HCT116 (cell line): ENCODE results near the gene HMX3. TPM values are rescaled to one million over a fixed set of nuclear protein-coding genes. Genes with fewer than 3 reads are reported as not detected.

Source experiments
- ATAC-seq: fragments of 200-7000 bp; cut with Tn5 transposase; 2 replicates; pipeline ENCODE4 v1.9.1; 2020; ENCODE audit warnings: mild to moderate bottlenecking, moderate library complexity
- BruUV-seq: library from RNA; stranded (reverse); fragments of 400-500 nt; replicated peaks from 2 replicates; lab custom pipeline; 2021; lab: Mats Ljungman, UMichigan
- CTCF ChIA-PET: fragments of 300-600 bp; sonication (Branson Sonifier 250); formaldehyde crosslinking; loops from one replicate; lab custom pipeline; 2021; ENCODE audit warnings: antibody characterized with exemption; lab: Charles Lee
- POLR2A ChIA-PET: fragments of 300-600, 350-600 bp; sonication (Branson Sonifier 250); formaldehyde crosslinking; loops from one replicate; lab custom pipeline; 2021; ENCODE audit warnings: antibody characterized with exemption; lab: Charles Lee
- RAD21 ChIA-PET, 2 experiments: fragments of 300-600 bp; sonication (Branson Sonifier 250); formaldehyde crosslinking; loops; one replicate each; lab custom pipeline; 2023; ENCODE audit warnings: low total read pairs in 2 of 2; ENCODE audit not compliant: uncharacterized antibody in 2 of 2, unreplicated experiment in 2 of 2, low non-redundant PET in 1 of 2; lab: Charles Lee
- DNase-seq: peaks from one replicate; pipeline ENCODE4 v3.0.0-alpha.2; 2010; ENCODE audit warnings: low read depth, low spot score
- H2AFZ ChIP-seq: fragments of 200-600 bp; shearing (Covaris generic), sonication (generic); 2 replicates; pipeline ENCODE4 v1.6.1; 2017; ENCODE audit warnings: low read depth, mixed run types, mixed read lengths, antibody characterized with exemption, low read length; ENCODE audit not compliant: poor library complexity, severe bottlenecking
- H3K27ac ChIP-seq: 2 replicates; pipeline ENCODE4 v1.5.1; 2012; ENCODE audit warnings: low read depth, low read length
- H3K27me3 ChIP-seq: fragments of 200-600 bp; sonication (generic); 2 replicates; pipeline ENCODE4 v1.6.1; 2016; ENCODE audit warnings: mixed run types, low read length, mixed read lengths; ENCODE audit not compliant: insufficient read depth
- H3K36me3 ChIP-seq, 2 experiments: fragments of 200-500 bp in 1 of 2; fragments of 200-600 bp in 1 of 2; sonication (Bioruptor generic) in 1 of 2; sonication (generic) in 1 of 2; 2 replicates each; pipeline versions ENCODE4 v1.5.1 to v1.6.1; 2014 to 2016; ENCODE audit warnings: low read length in 2 of 2, inconsistent platforms in 1 of 2, mixed read lengths in 1 of 2, mixed run types in 1 of 2; ENCODE audit not compliant: insufficient read depth in 2 of 2, control insufficient read depth in 1 of 2
- H3K4me1 ChIP-seq, 2 experiments: fragments of 200-600 bp in 1 of 2; sonication (generic) in 1 of 2; 2 replicates each; pipeline versions ENCODE4 v1.5.1 to v1.6.1; 2012 to 2017; ENCODE audit warnings: low read length in 2 of 2, inconsistent platforms in 1 of 2, mild to moderate bottlenecking in 1 of 2, mixed read lengths in 1 of 2, mixed run types in 1 of 2, moderate library complexity in 1 of 2; ENCODE audit not compliant: insufficient read depth in 2 of 2, control insufficient read depth in 1 of 2
- H3K4me2 ChIP-seq: fragments of 200-600 bp; sonication (generic); 2 replicates; pipeline ENCODE4 v1.6.1; 2017; ENCODE audit warnings: mixed run types, low read length, mixed read lengths
- H3K4me3 ChIP-seq, 2 experiments: fragments of 200-600 bp in 1 of 2; sonication (generic) in 1 of 2; replicated peaks in 1 of 2; 2 replicates each; pipeline ENCODE4 v1.5.1; 2011 to 2016; ENCODE audit warnings: low read length in 2 of 2, control low read depth in 1 of 2, low read depth in 1 of 2, mild to moderate bottlenecking in 1 of 2, mixed read lengths in 1 of 2, mixed run types in 1 of 2
- H3K79me2 ChIP-seq: fragments of 200-600 bp; sonication (generic); 2 replicates; pipeline ENCODE4 v1.6.1; 2017; ENCODE audit warnings: mild to moderate bottlenecking, mixed run types, low read length, moderate library complexity, mixed read lengths; ENCODE audit not compliant: insufficient read depth
- H3K9ac ChIP-seq: fragments of 200-600 bp; sonication (generic); 2 replicates; pipeline ENCODE4 v1.6.1; 2016; ENCODE audit warnings: low read length, mixed read lengths
- H3K9me2 ChIP-seq: fragments of 200-600 bp; sonication (generic), shearing (Covaris generic); 2 replicates; pipeline ENCODE4 v1.6.1; 2017; ENCODE audit warnings: mixed run types, mild to moderate bottlenecking, moderate library complexity; ENCODE audit not compliant: insufficient read depth
- H3K9me3 ChIP-seq, 2 experiments: fragments of 200-500 bp in 1 of 2; fragments of 200-600 bp in 1 of 2; sonication (Bioruptor generic) in 1 of 2; sonication (generic) in 1 of 2; 2 replicates each; pipeline ENCODE4 v1.6.1; 2014 to 2017; ENCODE audit warnings: low read length in 2 of 2, mixed read lengths in 2 of 2, inconsistent platforms in 1 of 2, low read depth in 1 of 2, mild to moderate bottlenecking in 1 of 2, mixed run types in 1 of 2, moderate library complexity in 1 of 2; ENCODE audit not compliant: control insufficient read depth in 1 of 2, insufficient read depth in 1 of 2
- H4K20me1 ChIP-seq: fragments of 200-600 bp; sonication (generic), shearing (Covaris generic); 2 replicates; pipeline ENCODE4 v1.6.1; 2017; ENCODE audit warnings: mixed run types, mild to moderate bottlenecking, moderate library complexity; ENCODE audit not compliant: insufficient read depth
- CBX3 ChIP-seq: IDR thresholded peaks from 2 replicates; pipeline ENCODE4 v1.6.1; 2012; ENCODE audit warnings: low read depth
- ELF1 ChIP-seq: IDR thresholded peaks from 2 replicates; pipeline ENCODE4 v1.6.1; 2012; ENCODE audit warnings: low read depth, borderline replicate concordance
- EZH2 ChIP-seq: fragments of 200-600 bp; sonication (generic); IDR thresholded peaks from 2 replicates; pipeline ENCODE4 v1.6.1; 2017; ENCODE audit warnings: antibody characterized with exemption, mixed run types
- EZH2phosphoT487 ChIP-seq: fragments of 200-600 bp; IDR thresholded peaks from 2 replicates; pipeline ENCODE4 v1.6.1; 2018; ENCODE audit warnings: antibody characterized with exemption, borderline replicate concordance
- JUND ChIP-seq: IDR thresholded peaks from 2 replicates; pipeline ENCODE4 v1.6.1; 2012
- POLR2AphosphoS5 ChIP-seq: IDR thresholded peaks from 2 replicates; pipeline ENCODE4 v1.6.1; 2011; ENCODE audit warnings: mild to moderate bottlenecking, low read depth, low read length, moderate library complexity
- SP1 ChIP-seq: IDR thresholded peaks from 2 replicates; pipeline ENCODE4 v1.6.1; 2012; ENCODE audit warnings: low read depth
- SRF ChIP-seq: IDR thresholded peaks from 2 replicates; pipeline ENCODE4 v1.6.1; 2012; ENCODE audit warnings: low read depth
- TCF7L2 ChIP-seq: IDR thresholded peaks from 2 replicates; pipeline ENCODE4 v1.7.0; 2011; ENCODE audit warnings: borderline replicate concordance, inconsistent platforms; ENCODE audit not compliant: insufficient read depth, insufficient read length; ENCODE audit errors: extremely low read depth
- intact Hi-C: fragments of 100-400 bp; cut with micrococcal nuclease; formaldehyde crosslinking; loops from 2 replicates; pipeline ENCODE4 v1.10.0; 2022
- total RNA-seq: library from RNA; stranded (reverse); gene quantifications from one replicate; pipeline ENCODE4 v1.2.1, GENCODE V29; 2021; ENCODE audit not compliant: unreplicated experiment
- TF ChIP-seq, protein P1 (sequence below): IDR thresholded peaks from 2 replicates; pipeline ENCODE4 v1.6.1; 2012; ENCODE audit warnings: low read depth
- TF ChIP-seq, protein P2 (sequence below): IDR thresholded peaks from 2 replicates; pipeline ENCODE4 v1.6.1; 2012

Gene HMX3
- total RNA-seq, 1 experiment from 2014 or later, result not detected

DNA sequence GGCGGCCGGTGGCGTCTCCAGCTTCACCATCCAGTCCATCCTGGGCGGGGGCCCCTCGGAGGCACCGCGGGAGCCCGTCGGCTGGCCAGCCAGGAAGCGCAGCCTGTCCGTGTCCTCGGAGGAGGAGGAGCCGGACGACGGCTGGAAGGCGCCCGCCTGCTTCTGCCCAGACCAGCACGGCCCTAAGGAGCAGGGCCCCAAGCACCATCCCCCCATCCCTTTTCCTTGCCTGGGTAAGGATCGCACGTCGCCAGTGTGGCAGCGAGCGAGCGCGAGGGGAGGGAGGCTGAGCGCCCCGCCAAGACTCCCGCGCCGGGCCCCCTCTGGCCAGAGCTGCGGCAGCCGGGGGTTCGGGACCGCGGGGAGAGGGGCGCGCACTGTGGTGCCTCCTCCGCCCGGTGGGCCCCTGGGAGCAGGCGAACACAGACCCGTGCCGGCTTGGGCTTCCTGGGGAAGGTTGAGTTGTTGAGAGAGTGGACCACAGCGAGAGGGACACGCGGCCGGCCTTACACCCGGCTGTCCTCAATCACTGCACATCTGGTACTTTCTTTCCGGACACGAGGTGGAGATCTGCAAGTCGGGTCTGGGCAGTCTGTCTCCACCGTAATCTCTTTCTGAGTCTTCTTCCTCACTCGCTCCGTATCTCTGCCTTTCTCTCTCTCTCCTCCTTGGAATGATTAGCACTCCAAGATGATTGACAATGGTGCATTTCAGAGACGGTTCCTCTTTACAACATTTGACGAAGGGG, 12.8 kb downstream of the HMX3 start:
- peaks cover 0 to 3% of the 10 kb centered on the region in 2 experiments; a peak in 3 of 4 replicates for H3K4me1 ChIP-seq
- no peak for ATAC-seq
- H3K4me2 ChIP-seq, result no peak overlapping the region
- ChIA-PET RAD21 (no interaction called here), CTCF (no interaction called here), POLR2A (no interaction called here)
- H3K27me3 ChIP-seq, result no peaks in the 10 kb centered on the region
- no peaks in the 10 kb centered on the region for H3K79me2 ChIP-seq
- no peak overlapping the region for H3K4me3 ChIP-seq
- no peaks in the 10 kb centered on the region for H4K20me1 ChIP-seq
- H2AFZ ChIP-seq, result no peak overlapping the region
- DNase-seq, result no peak
- BruUV-seq, result no TSS peak
- H3K36me3 ChIP-seq, result no peaks in the 10 kb centered on the region
- no peak overlapping the region for H3K27ac ChIP-seq
- no peak overlapping the region for H3K9ac ChIP-seq
- intact Hi-C loops, result no loop called here
- TF ChIP-seq EZH2phosphoT487 (no peak), EZH2 (no peak), JUND (no peak), CBX3 (no peak), TCF7L2 (no peak), SRF (no peak), SP1 (no peak), ELF1 (no peak), POLR2AphosphoS5 (no peak)
- TF ChIP-seq, protein P1, sequence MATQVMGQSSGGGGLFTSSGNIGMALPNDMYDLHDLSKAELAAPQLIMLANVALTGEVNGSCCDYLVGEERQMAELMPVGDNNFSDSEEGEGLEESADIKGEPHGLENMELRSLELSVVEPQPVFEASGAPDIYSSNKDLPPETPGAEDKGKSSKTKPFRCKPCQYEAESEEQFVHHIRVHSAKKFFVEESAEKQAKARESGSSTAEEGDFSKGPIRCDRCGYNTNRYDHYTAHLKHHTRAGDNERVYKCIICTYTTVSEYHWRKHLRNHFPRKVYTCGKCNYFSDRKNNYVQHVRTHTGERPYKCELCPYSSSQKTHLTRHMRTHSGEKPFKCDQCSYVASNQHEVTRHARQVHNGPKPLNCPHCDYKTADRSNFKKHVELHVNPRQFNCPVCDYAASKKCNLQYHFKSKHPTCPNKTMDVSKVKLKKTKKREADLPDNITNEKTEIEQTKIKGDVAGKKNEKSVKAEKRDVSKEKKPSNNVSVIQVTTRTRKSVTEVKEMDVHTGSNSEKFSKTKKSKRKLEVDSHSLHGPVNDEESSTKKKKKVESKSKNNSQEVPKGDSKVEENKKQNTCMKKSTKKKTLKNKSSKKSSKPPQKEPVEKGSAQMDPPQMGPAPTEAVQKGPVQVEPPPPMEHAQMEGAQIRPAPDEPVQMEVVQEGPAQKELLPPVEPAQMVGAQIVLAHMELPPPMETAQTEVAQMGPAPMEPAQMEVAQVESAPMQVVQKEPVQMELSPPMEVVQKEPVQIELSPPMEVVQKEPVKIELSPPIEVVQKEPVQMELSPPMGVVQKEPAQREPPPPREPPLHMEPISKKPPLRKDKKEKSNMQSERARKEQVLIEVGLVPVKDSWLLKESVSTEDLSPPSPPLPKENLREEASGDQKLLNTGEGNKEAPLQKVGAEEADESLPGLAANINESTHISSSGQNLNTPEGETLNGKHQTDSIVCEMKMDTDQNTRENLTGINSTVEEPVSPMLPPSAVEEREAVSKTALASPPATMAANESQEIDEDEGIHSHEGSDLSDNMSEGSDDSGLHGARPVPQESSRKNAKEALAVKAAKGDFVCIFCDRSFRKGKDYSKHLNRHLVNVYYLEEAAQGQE, result no peak
- TF ChIP-seq, protein P2, sequence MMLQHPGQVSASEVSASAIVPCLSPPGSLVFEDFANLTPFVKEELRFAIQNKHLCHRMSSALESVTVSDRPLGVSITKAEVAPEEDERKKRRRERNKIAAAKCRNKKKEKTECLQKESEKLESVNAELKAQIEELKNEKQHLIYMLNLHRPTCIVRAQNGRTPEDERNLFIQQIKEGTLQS, result no peak
- H3K9me3 ChIP-seq, result no peaks in the 10 kb centered on the region
- H3K9me2 ChIP-seq, result no peaks in the 10 kb centered on the region
